Fibroblast of pulmonary artery (primary cell): ENCODE data around the gene ABAT.

ENCODE experiments used
- DNase-seq: peaks from one replicate; pipeline ENCODE4 v3.0.0-alpha.2; 2010; ENCODE audit warnings: low read depth
- H3K4me3 ChIP-seq: replicated peaks from 2 replicates; pipeline ENCODE4 v1.5.1; 2011; ENCODE audit warnings: low read depth, mild to moderate bottlenecking, control low read depth, low read length, moderate library complexity
- CTCF ChIP-seq: IDR thresholded peaks from 2 replicates; pipeline ENCODE4 v1.5.1; 2011; ENCODE audit warnings: mild to moderate bottlenecking, control low read depth, low read length, inconsistent platforms; ENCODE audit errors: missing control alignments

The ABAT gene

GRCh38 chr16:8708536-8708935 lies 34.1 kb downstream of the ABAT start:
- no peak overlapping the region for H3K4me3 ChIP-seq
- TF ChIP-seq CTCF = no peak
- DNase-seq = no peak

GRCh38 chr16:8712589-8713361 lies 38.4 kb downstream of the ABAT start:
- TF ChIP-seq CTCF = no peak
- no peak overlapping the region for H3K4me3 ChIP-seq
- no peak for DNase-seq

- no peak for DNase-seq
- H3K4me3 ChIP-seq = no peak overlapping the region
- TF ChIP-seq CTCF = no peak
Measured at GRCh38 chr16:8713635-8714172, 39.3 kb downstream of the ABAT start.

GRCh38 chr16:8714174-8714573 lies 39.8 kb downstream of the ABAT start:
- TF ChIP-seq CTCF = no peak
- H3K4me3 ChIP-seq = no peak overlapping the region
- DNase-seq = no peak

GRCh38 chr16:8714807-8715206 lies 40.4 kb downstream of the ABAT start:
- no peak overlapping the region for H3K4me3 ChIP-seq
- no peak for TF ChIP-seq CTCF
- DNase-seq = no peak

GRCh38 chr16:8716052-8716451 lies 41.6 kb downstream of the ABAT start:
- no peak overlapping the region for H3K4me3 ChIP-seq
- DNase-seq = no peak
- TF ChIP-seq CTCF = no peak

GRCh38 chr16:8716592-8716991 lies 42.2 kb downstream of the ABAT start:
- DNase-seq = no peak
- H3K4me3 ChIP-seq = no peak overlapping the region
- no peak for TF ChIP-seq CTCF
